HG03460 (cell line): ENCODE results near the gene TAPT1.

Experiments
- ATAC-seq: cut with Tn5 transposase; IDR thresholded peaks from one replicate; pipeline ENCODE4 v1.9.1; 2021; ENCODE audit not compliant: unreplicated experiment

TAPT1 gene

DNA sequence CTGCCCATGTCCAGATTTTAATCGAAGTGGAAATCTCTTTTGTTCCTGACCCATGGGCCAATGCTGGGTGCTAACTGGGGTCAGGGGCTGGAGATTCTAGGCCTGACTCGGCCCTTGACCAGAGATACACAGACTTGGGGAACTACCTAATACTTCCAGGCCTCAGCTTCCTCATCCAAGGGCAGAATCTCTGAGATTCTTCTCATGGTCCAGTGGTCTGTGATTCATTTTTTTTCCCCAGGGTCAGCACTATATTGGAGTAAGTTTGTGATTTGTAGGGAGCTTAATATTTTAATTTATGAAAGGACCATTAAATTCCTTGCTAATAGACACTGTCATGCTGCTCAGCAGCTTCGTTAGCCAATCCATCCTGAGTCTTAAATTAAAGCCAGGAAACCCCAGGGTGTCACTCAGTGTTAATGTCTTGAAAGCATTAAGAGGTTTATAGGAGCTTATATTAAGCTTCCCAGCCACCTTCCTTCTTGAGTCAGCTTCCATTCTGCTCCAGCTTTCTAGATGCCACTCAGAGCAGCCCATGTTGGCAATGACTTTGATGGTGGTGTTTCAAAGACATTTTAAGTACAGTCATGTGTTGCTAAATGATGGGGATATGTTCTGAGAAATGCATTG lies 115.5 kb downstream of the TAPT1 start:
- ATAC-seq, result no peak
